DND-41 (cell line): ENCODE results near the gene TUBA3E.
"Not testable (repeated sequence)": the region's sequence is repeated elsewhere in the genome, so short reads cannot be mapped to it uniquely, and the experiment has no call there.

Source experiments
- EZH2 ChIP-seq: IDR thresholded peaks from 3 replicates; pipeline ENCODE4 v1.6.1; 2012; ENCODE audit warnings: borderline replicate concordance, low read depth, mild to moderate bottlenecking, moderate library complexity, low read length, inconsistent platforms; ENCODE audit not compliant: severe bottlenecking
- TF ChIP-seq, protein P1 (sequence below): IDR thresholded peaks from 2 replicates; pipeline ENCODE4 v1.5.1; 2012; ENCODE audit warnings: borderline replicate concordance, low read length, moderate library complexity, mild to moderate bottlenecking; ENCODE audit not compliant: poor library complexity, severe bottlenecking; ENCODE audit errors: extremely low read depth

DNA sequence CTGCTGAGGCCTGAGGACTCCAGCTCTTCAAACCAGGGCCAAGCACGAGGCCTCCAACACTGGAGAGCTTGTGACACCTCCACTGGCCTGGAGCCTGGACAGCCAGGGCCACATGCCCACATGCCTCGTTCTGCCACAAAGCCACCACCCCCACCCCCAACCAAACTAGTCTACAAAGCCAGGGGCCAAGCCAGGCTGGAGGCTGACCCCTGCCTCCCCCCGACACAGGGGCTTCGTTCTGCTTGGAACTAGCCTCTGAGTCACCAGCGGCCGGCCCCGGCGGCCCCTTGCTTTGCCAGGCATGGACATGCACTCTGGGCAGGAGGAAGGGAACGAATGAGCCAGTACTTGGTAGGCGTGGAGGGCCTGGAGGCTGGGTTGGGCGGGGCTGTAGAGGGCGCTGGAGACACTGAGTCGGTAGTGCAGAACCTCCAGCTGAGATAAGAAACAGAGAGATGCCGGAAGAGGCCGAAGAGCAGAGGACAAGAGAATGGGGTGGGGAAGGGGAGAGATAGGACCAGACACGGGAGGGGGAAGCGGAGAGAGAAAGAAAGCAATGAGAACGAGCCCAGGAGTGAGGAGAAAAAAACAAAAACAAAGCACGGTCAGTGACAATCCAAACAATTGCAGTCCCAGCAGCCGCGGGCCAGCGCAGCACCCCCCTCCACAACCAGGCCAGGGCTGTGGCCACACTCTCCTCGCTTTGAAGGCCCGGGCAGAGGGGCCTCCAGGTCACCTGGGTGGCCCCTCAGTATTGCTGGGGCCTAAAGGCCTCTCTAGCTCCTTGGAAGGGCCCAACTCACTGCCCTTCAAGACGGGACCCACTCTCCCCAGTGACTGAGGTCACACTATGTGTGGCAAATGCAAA is 37.2 kb downstream of the TUBA3E start:
- TF ChIP-seq, protein P1, sequence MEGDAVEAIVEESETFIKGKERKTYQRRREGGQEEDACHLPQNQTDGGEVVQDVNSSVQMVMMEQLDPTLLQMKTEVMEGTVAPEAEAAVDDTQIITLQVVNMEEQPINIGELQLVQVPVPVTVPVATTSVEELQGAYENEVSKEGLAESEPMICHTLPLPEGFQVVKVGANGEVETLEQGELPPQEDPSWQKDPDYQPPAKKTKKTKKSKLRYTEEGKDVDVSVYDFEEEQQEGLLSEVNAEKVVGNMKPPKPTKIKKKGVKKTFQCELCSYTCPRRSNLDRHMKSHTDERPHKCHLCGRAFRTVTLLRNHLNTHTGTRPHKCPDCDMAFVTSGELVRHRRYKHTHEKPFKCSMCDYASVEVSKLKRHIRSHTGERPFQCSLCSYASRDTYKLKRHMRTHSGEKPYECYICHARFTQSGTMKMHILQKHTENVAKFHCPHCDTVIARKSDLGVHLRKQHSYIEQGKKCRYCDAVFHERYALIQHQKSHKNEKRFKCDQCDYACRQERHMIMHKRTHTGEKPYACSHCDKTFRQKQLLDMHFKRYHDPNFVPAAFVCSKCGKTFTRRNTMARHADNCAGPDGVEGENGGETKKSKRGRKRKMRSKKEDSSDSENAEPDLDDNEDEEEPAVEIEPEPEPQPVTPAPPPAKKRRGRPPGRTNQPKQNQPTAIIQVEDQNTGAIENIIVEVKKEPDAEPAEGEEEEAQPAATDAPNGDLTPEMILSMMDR = not testable (repeated sequence)
- not testable (repeated sequence) for TF ChIP-seq EZH2
